GM12878 (cell line): ENCODE results near the gene RASA1.

Experiments used
- CTCF ChIP-seq, 3 experiments: IDR thresholded peaks in 2 of 3; conservative IDR thresholded peaks in 1 of 3; 2 replicates each; pipeline ENCODE4 v1.5.1; 2011; ENCODE audit warnings: low read depth in 3 of 3, low read length in 3 of 3, mild to moderate bottlenecking in 3 of 3, control low read depth in 2 of 3, moderate library complexity in 2 of 3, inconsistent platforms in 1 of 3, mixed read lengths in 1 of 3; ENCODE audit not compliant: control insufficient read depth in 2 of 3, insufficient read depth in 1 of 3; ENCODE audit errors: extremely low read depth in 1 of 3
- FOXM1 ChIP-seq: IDR thresholded peaks from 2 replicates; pipeline ENCODE4 v1.6.1; 2012; ENCODE audit warnings: low read depth, mild to moderate bottlenecking, inconsistent platforms, low read length, moderate library complexity
- NFYB ChIP-seq: IDR thresholded peaks from 2 replicates; pipeline ENCODE4 v1.6.1; 2011; ENCODE audit warnings: low read depth, mild to moderate bottlenecking, low read length, improper control_type of control experiment, moderate library complexity; ENCODE audit not compliant: insufficient read depth
- NR2C1 ChIP-seq: fragments of 450-650 bp; IDR thresholded peaks from 2 replicates; pipeline ENCODE4 v1.6.1; 2017; ENCODE audit warnings: antibody characterized with exemption, mild to moderate bottlenecking, moderate library complexity
- POLR2A ChIP-seq: IDR thresholded peaks from 2 replicates; pipeline ENCODE4 v1.6.1; 2011; ENCODE audit warnings: low read depth, mild to moderate bottlenecking, low read length

GRCh38 chr5:87268970-87269377, 1.3 kb downstream of the RASA1 start:
- TF ChIP-seq CTCF (IDR thresholded peaks at IDR 0.05 in 2 of 3, conservative IDR thresholded peaks at IDR 0.05 in 1 of 3; ENCODE audit: control insufficient read depth in 2 of 3, extremely low read depth in 1 of 3, insufficient read depth in 1 of 3, low read depth in 3 of 3, low read length in 3 of 3) (no peak), NR2C1 (no peak), POLR2A (no peak), NFYB (no peak), FOXM1 (no peak)
